ENCODE measurements around the gene PEMT.

- no peak for TF ChIP-seq SUZ12 (IDR thresholded peaks at IDR 0.05; ENCODE audit: extremely low read depth, insufficient read depth, insufficient read length)
- TF ChIP-seq ZNF274 (IDR thresholded peaks at IDR 0.05; ENCODE audit: low read depth, low read length): no peak
- no peak for TF ChIP-seq YY1 (IDR thresholded peaks at IDR 0.05; ENCODE audit: insufficient read depth, insufficient read length)
Observed at GRCh38 chr17:17540935-17541639, 50.4 kb downstream of the PEMT start.
